Stimulated activated CD8-positive, alpha-beta memory T cell treated with anti-CD3 and anti-CD28 coated beads, Interleukin-12 subunit alpha, Interleukin-12 subunit beta, amount 100 ng/mL, for 1 hour (primary cell): ENCODE data around the gene SMOC1.

ENCODE experiments used
- DNase-seq: peaks from one replicate; pipeline ENCODE4 v3.0.0-alpha.2; 2020; ENCODE audit warnings: low read depth

SMOC1 gene

DNA sequence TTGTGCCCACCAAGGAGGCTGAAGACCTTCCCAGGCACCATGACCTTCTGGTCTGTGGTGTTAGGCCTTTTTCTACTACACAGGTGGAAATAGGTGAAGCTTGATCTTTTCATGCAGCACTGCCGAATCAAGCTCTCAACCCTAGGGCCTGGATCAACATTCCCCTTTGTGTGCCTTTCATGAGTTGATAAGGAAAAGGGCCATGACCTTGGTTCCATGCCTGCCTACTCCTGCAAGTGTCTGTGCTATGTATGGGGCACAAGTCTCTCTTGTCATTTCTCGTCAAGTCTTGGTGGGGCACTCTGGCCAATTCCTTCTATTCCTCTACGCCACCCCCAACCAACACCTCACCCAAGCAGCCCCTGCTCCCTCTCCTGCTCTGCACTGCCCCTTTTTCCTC lies 155.0 kb downstream of the SMOC1 start:
- no peak for DNase-seq

DNA sequence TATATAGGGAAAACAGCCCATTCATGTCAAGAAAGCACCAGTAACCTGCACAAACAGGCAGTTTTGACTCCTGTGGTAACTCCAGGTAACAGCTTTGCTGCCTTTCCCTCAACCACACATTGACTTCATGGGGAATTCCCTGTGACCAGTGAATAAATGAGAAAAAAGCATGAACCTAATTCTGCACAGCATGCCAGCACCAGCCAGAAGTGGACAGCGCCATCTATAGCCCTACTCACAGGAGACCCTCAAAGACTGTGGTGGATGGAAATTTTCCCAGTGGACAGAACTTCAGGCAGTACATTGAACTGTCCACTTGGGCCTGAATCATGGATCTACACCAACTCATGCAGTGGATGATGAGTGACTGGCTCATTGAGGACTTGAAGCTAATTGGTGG lies 157.4 kb downstream of the SMOC1 start:
- no peak for DNase-seq

DNA sequence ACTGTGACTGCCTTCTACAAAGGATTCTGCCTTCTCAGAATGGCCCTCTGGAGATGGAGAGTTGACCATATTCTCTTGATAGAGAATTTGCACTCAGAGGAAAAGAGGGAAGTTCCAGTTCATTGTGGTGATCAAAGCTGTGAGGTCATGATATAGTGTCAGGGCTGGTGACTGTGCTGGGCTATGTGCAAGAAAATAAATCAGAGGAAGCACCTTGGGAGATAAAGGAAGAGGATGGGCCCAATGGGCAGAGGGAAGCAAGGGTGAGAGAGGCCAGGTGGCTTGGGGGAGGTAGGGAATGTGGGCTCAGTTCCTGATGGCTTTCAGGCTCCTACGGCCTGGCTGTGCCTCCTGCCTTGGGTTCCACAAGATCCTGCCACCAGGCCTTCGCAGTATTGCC lies 163.8 kb downstream of the SMOC1 start:
- DNase-seq: no peak

DNA sequence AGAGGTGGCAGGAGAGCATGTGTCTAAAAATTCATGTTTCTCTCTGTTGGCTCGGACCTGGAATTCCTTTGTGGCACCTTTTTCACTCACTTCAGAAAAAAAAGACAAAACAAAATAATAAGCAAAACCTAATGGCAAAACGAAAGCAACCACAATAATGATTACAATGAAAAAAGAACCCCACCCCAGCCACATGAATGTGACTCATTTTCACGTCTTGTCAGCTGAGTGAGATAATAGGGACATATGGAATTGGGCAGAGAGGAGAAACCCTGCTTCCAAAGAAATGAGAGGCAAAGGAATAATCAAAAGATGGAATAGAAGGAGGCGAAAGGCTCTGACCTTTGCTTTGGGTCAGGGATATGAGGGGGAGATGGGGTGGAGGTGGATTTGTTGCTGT lies 166.1 kb downstream of the SMOC1 start:
- no peak for DNase-seq

DNA sequence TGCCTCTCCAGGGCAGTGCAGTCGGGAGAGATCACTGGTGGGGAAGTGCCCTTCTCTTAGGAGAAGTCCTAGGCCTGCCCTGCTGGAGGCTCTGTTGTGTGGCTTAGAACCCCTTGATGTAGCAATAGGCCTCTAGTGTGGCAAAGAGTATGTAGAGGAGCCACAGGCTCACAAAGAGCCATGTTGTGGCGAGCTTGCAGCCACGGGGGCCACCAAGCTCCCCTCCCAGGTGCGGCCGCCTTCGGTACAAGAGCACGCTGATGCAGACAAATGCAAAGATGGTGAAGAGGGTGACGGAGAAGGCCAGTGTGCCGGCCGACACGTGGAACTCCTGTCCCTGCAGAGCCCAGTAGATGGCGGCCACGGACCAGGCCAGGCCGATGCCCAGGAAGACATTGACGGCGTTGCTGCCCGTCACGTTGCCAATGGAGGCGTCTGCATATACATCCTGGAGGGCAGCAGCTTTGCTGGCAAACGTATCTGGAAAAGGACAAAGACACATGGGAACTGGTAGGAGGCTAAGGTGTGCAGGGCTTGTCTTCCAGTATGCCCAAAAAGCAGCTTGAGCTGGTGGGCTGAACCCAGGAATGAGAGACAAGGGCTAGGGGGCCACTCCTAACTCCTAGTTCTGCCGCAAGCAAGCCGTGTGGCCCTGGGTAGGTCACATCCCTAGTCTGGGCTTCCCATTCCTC lies 166.8 kb downstream of the SMOC1 start:
- no peak for DNase-seq

DNA sequence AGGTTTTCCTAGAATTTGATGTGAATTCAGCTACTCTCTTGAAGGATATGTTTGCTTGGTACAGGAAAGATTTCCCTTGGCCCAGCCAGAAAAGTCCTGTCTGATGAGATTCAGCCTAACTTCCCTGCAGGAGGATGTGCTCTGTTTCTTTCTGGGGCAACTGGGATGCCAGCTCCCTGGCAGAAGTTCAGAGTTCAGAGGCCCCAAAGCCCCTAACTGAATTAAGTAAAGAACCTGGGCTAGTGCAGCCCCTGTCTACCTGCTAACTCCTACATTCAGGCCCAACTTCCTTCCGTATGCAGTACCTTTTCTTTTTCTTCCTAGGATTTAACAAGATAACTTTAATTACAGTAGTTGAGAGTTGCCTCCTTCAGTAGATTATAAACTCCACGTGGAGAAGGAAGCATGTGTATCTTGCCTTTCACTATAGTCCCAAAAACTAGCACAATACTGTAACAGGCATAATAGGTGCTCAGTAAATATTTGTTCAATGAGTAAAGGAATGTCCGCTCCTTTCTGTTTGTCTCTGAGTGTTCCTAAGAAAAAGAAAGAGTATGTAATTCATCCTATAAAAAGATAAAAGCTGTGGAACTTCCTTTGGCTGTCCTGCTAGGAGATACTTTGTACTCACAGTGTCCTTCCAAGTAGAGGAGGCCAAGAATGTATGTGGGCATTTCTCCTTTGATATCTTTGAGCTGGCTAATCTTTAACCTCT lies 168.5 kb downstream of the SMOC1 start:
- no peak for DNase-seq

DNA sequence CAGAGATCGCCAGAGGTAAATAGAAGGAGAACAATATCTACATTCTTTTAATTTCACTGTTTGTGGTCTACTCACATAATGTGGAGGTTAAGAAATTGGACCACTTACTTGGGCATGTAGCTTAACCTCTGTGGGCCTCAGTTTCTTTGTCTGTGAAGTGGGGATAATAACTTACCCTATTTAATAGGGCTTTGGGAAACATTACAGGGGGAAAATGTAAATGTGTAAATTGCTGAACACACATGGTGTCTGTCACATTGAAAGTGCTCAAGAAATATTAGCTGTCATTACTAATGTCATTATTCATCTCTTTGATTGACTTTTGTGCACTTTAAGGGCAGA lies 169.1 kb downstream of the SMOC1 start:
- no peak for DNase-seq

DNA sequence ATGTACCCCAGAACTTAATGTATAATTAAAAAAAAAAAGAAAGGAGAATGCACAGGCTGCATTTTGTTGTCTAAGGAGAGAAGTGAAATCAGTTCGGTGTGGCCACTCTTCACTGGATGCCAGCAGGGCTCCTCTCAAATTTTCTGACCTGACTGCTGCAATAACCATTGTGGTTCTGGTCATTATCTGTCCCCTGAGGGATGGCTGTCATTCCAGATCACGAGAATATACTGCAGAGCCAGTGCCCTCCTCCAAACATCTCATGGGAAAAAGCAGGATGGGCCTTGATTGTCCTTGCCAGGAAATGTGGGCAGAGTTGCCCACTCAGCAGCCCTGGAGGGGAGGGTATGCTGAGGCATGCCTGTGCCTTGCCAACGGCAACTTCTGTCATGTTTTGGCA lies 170.4 kb downstream of the SMOC1 start:
- no peak for DNase-seq

DNA sequence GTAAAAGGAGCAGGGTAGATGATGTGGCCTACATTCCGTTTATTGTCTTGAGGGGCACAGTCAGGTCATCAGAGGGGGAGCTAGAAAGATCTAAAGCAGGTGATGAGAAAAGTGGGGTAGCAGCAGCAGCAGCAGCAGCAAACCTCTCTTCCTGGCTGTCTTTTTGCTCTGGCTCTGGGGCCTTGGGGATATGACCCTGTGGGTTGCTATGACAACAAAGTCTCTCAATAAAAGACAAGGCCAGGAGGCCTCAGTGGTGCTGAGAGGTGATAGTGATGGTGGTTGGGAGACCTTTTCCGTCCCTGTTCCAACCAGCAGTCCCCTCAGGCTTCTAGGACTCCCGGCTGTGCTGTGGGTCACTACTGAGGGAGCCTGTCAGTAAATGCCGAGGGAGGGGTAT lies 170.9 kb downstream of the SMOC1 start:
- DNase-seq: no peak

DNA sequence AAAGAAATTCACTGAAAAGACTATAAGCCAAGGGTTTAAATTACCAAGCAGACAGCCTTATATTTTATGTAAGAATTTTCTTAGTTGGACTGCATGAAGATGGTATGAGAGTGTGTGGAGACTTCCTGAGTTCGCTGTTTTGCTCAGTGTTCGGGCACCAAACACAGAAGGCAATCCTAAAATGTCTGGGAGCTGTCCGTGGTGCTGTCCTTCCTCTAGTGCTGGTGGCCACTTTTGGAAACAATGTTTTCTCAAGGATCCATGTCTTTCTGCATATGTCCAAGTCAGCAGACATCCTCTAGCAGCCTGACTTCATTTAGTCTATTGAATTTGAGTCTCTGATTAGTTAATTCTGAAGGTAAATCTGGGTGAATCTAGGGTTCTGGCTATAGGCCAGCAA lies 173.8 kb downstream of the SMOC1 start:
- DNase-seq: no peak

DNA sequence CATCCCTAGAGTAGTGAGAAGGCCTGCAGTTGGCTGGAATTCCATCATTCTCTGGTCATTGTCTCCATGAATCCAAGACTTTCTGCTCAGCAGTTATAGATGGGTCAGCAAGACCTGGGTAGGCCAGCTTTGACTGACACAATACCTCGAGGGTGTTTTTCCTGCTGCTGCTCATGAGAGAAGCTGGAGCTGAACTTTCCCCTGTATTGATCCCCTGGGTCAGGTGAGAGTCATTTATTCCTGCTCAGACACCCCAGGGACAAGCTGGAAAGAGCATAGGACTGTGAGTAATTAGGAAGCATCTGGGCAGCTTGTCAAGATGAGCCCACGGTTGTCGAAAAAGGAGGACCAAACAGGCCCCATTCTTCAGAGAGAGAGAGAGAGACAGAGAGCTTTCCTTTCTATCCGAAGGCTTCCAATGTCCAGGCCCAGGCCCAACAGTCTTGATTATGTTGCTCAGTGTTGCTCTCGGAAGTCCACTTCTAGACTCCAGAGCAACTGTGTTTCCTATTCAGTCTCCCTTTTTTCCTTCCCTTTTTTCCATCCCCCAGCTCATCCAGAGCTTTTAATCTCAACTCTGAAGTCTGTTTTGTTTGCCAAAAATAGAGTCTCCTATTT lies 178.4 kb downstream of the SMOC1 start:
- DNase-seq: no peak

DNA sequence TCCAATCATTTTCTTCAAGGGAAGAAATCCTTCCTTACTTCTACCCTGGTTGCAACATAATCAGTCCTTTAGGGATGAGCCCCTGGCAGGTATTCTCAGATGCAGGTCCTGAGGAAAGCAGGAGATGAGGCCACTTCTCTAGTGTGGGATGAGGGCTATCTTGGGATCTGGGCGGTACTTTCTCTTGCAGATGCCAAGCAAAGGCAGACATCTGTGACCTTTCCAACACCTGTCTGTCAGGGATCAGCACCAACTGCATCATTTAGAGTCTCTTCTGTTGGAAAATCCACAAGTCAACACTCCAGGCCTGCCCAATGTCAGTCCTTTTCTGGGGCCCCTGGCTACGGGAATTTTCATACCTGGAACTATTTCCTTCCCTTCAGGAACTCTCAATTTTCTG lies 180.3 kb downstream of the SMOC1 start:
- no peak for DNase-seq

DNA sequence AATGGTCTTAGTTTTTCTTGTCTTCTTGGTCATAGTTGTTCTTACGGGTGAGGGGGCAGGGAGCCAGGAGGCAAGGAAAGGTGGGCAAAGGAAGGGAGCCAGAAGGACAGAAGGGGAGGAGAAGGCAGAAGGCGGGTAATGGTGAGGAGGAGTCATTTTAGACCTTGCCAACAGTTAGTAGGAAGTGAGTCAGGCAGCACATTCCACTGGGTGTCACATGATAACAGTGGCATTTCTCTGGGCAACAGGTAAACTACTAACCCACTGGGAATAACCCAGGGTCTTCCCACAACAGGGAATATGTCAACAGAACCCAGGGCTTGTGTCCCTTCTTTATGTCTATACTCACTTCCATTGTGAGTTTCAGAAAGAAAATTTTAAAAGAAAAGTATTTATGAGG lies 181.9 kb downstream of the SMOC1 start:
- no peak for DNase-seq

DNA sequence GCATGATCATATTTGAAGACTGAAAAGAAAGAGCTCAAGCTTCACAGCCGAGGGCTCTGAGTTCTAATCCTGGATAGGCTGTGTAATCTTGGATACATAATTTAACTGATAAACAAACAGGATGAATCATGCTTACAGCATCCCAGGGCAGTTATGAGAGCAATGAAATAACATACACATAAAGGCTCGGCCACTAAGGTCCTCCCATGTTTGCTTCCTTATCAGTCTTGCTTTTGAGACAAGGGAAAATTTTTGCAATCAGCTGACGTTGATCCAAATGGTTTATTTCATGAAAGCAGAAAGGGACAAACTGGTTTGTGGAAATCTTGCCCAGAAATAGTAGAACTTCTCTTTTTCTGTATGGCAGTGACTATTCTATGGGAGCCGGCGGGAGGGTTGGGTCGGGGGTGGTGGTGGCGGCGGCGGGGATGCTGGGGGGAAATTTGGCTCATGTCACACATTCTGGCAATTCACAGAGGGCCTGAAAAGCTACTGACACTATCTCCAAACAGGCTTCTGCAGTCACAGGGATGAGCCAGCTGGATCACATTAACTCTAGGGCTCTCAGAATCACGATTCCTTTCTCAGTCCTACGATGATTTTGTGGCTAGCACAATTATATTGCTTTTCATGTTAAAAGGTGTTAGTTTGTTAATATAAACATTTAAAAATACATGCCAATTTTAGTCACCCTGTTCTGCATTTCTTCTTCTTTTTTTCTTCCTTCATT lies 185.1 kb downstream of the SMOC1 start:
- DNase-seq: no peak

DNA sequence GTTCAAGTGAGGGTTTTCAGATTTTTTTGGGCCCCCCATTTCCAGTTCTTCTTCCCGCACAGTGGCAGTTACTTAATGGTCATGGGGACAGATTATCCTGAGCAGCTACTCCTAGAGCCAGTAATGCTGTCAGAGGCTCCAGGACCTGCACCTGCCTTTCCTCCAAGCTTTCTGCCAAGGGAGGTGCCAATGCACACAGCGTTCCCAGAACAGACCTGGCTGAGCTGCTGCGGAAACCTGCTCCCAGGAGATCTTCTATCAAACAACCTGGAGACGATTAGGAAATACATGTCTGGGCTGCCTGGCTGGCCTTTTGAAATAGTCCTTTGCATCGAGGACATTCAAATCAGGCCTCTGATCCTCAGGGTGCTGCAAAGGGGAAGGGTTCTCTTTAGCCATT lies 188.6 kb downstream of the SMOC1 start:
- DNase-seq: no peak

DNA sequence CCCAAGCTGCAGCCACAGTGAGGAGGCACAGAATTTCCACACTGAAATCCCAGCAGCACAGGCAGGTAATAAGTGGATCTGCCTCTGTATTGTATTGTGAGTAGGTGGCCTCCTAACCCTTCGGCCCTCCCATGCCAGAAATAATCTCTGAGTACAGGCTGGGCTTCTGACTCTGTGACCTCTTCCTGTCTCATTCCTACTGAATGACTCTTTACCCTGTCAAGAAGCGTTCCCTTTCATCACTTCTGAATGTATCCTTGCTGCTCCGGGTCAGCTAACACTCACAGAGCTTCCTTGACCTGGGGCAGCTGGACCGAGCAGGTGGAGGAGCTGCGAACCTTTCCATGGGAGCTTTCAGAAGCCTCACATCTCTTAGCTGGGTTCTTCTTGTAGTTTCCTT lies 190.0 kb downstream of the SMOC1 start:
- no peak for DNase-seq

DNA sequence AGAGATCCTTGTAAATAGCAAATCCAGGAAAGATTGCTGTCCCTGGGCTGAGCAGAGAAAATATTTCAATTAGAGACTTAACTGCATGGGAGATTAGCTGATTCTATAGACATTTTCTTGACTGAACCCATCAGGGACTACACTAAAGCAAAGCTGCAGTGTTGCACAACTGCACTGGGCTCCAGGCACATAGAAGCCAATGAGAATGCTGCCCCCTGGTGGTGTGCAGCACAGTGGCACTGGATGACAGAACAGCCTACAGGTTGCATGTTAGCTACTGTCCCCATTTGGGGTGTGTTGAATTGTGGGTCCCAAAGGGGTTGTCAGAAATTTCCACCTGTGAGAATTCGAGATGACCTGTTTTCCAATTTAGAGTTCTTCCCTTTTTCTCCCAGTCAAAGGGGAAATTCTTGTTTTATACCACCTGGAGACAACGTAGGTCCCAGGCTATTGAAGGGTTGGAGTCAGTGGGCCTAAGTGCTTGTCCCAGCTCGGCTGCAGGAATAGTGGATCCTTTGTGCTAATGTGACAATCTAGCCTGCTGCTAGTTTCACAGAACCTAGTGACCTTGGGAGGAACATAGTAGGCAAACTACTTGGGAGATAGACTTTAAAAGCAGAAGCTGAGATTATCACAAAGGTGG lies 194.8 kb downstream of the SMOC1 start:
- no peak for DNase-seq

DNA sequence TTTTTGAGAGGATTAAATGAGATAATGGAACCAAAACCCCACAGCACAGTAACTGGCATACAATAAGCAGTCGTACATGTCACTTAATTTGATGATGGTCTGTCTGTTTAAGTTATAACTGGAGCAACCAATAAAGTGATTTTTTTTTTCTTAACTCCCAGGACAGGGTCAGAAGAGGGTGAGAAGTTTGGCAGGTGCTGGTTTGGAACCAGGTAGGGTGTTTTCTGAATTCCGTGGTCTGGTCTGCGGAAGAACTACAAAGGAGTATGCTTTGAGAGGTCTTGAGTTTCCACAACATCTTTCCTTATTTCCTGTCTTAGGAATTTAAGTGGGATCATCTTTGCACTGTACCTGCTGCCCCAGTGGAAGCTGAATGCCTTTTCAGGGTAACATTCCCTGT lies 197.8 kb downstream of the SMOC1 start:
- DNase-seq: no peak

DNA sequence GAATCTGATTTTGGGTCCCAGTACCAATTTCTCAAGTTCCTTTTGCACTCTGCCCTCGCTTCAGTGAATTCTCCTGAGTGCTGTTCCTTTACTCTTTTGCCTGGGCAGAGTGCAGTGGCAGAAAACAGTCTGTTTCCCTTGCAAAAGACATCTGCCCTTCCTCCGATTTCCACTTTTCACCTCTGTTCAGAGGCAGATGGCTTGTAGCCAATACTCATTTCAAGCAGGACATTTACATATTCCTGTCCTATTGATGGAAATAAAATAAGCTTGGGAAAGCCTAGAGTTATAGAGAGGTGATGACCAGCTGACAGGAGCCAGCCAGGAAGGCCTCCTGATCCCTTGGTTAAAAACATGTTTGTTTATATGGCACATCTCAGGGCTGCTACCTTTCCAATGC lies 198.5 kb downstream of the SMOC1 start:
- DNase-seq: no peak

DNA sequence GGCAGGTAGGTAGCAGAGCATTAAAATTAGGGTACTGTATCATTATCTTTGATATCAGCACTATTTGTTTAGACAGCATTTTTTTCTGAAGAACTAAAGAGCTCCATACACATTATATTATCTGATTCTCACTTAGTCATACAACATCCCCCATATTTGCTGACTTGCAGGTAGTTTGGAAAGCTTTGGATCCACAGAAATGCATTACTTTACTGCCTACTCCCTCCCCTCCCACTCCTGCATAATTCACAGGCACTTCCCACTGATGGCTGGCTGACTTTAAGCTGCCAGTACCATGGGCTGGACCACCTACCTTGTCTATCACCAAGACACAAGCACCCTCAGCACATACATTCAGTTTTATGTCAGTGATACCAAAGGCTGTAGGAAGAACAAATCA lies 199.1 kb downstream of the SMOC1 start:
- no peak for DNase-seq

DNA sequence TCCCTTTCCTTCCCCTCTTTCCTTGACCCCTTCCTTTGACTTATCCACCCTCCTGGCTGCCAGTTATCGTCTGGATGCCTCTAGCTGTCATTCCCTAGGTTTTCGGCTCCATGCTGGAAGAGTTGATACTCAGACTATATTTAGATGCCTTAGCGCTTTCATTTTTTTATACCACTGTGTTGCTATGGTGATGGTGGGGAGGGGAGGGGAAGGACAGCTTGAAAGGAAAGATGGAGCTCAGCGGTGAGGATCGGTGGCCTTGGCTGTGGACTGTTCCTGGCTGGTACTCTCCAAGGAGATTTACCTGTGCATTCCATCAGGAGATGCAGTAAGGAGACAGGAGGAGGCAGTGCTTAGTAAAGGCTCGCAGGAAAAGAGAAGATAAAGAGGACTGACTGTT lies 200.9 kb downstream of the SMOC1 start:
- no peak for DNase-seq
